Stimulated activated naive CD4-positive, alpha-beta T cell (primary cell): ENCODE data around the gene EDEM3.
"Not testable (repeated sequence)": the region's sequence is repeated elsewhere in the genome, so short reads cannot be mapped to it uniquely, and the experiment has no call there.

Source experiments
- DNase-seq, 6 experiments: peaks; one replicate each; lab custom pipeline; 2025; lab: John Stamatoyannopoulos, UW

Gene EDEM3

GRCh38 chr1:184679472-184679871 lies 75.2 kb downstream of the EDEM3 start:
- DNase-seq, result not testable (repeated sequence)

- DNase-seq, result no peak
Observed at GRCh38 chr1:184677344-184677743, 77.3 kb downstream of the EDEM3 start.

GRCh38 chr1:184673305-184673704 lies 81.4 kb downstream of the EDEM3 start:
- no peak for DNase-seq

GRCh38 chr1:184672013-184672726 lies 82.5 kb downstream of the EDEM3 start:
- DNase-seq, result no peak

- no peak for DNase-seq
Observed at GRCh38 chr1:184669391-184669790, 85.3 kb downstream of the EDEM3 start.

- no peak for DNase-seq
Observed at GRCh38 chr1:184665360-184665759, 89.3 kb downstream of the EDEM3 start.

GRCh38 chr1:184664661-184665060 lies 90.0 kb downstream of the EDEM3 start:
- no peak for DNase-seq

GRCh38 chr1:184664042-184664660 lies 90.5 kb downstream of the EDEM3 start:
- peak in 2 of 6 experiments; percentile 1 to 2 for DNase-seq

GRCh38 chr1:184661801-184662200 lies 92.9 kb downstream of the EDEM3 start:
- DNase-seq, result no peak

- no peak for DNase-seq
Observed at GRCh38 chr1:184660462-184661191, 94.0 kb downstream of the EDEM3 start.

GRCh38 chr1:184658055-184658454 lies 96.6 kb downstream of the EDEM3 start:
- DNase-seq, result no peak

- DNase-seq, result no peak
Observed at GRCh38 chr1:184656221-184656620, 98.4 kb downstream of the EDEM3 start.

GRCh38 chr1:184655185-184655584 lies 99.5 kb downstream of the EDEM3 start:
- no peak for DNase-seq

GRCh38 chr1:184650177-184650866 lies 104.3 kb downstream of the EDEM3 start:
- no peak for DNase-seq

- no peak for DNase-seq
Observed at GRCh38 chr1:184649451-184649888, 105.2 kb downstream of the EDEM3 start.

- no peak for DNase-seq
Observed at GRCh38 chr1:184648856-184649201, 105.8 kb downstream of the EDEM3 start.

GRCh38 chr1:184648160-184648855 lies 106.3 kb downstream of the EDEM3 start:
- no peak for DNase-seq

GRCh38 chr1:184647471-184647870 lies 107.2 kb downstream of the EDEM3 start:
- DNase-seq, result no peak

- no peak for DNase-seq
Observed at GRCh38 chr1:184646824-184647223, 107.8 kb downstream of the EDEM3 start.

- DNase-seq, result no peak
Observed at GRCh38 chr1:184646178-184646701, 108.4 kb downstream of the EDEM3 start.

- no peak for DNase-seq
Observed at GRCh38 chr1:184644771-184645170, 109.9 kb downstream of the EDEM3 start.

GRCh38 chr1:184643661-184644060 lies 111.0 kb downstream of the EDEM3 start:
- no peak for DNase-seq
